K562 (cell line): ENCODE data around the gene FNDC1.

Experiments used
- CC2D1A ChIP-seq: fragments of 450-650 bp; IDR thresholded peaks from 2 replicates; pipeline ENCODE4 v1.6.1; 2017; ENCODE audit warnings: mild to moderate bottlenecking
- COPS2 ChIP-seq: fragments of 450-650 bp; conservative IDR thresholded peaks from 2 replicates; pipeline ENCODE4 v1.6.1; 2016; ENCODE audit warnings: mild to moderate bottlenecking, moderate library complexity
- CTCF ChIP-seq, 3 experiments: IDR thresholded peaks in 2 of 3; conservative IDR thresholded peaks in 1 of 3; 2 replicates each; pipeline ENCODE4 v1.5.1; 2011 to 2012; ENCODE audit warnings: low read length in 3 of 3, mild to moderate bottlenecking in 3 of 3, control low read depth in 2 of 3, improper control_type of control experiment in 1 of 3, inconsistent platforms in 1 of 3, low read depth in 1 of 3, mixed read lengths in 1 of 3, moderate library complexity in 1 of 3; ENCODE audit not compliant: insufficient read depth in 2 of 3
- EZH2 ChIP-seq: IDR thresholded peaks from 2 replicates; pipeline ENCODE4 v1.6.1; 2012; ENCODE audit warnings: low read depth, mild to moderate bottlenecking, inconsistent platforms, low read length, borderline replicate concordance
- GTF2F1 ChIP-seq: IDR thresholded peaks from 2 replicates; pipeline ENCODE4 v1.6.1; 2011; ENCODE audit warnings: low read depth, low read length, improper control_type of control experiment
- NKRF ChIP-seq: fragments of 450-650 bp; IDR thresholded peaks from 2 replicates; pipeline ENCODE4 v1.6.1; 2016; ENCODE audit warnings: borderline replicate concordance
- POLR2A ChIP-seq: fragments of 450-650 bp; conservative IDR thresholded peaks from 2 replicates; pipeline ENCODE4 v1.6.1; 2016
- ZBTB34 ChIP-seq: fragments of 250-450 bp; sonication (Bioruptor Pico); IDR thresholded peaks from 2 replicates; pipeline ENCODE4 v1.8.0; 2021; ENCODE audit warnings: mild to moderate bottlenecking, moderate library complexity

GRCh38 chr6:159301277-159301676, 132.1 kb downstream of the FNDC1 start:
- TF ChIP-seq NKRF (no peak), ZBTB34 (CRISPR knock-in tag) (no peak), COPS2 (no peak), POLR2A (no peak), EZH2 (no peak), CC2D1A (no peak), CTCF (IDR thresholded peaks at IDR 0.05 in 2 of 3, conservative IDR thresholded peaks at IDR 0.05 in 1 of 3; ENCODE audit: insufficient read depth in 2 of 3, low read depth in 1 of 3, low read length in 3 of 3) (no peak), GTF2F1 (no peak)
